GM23338 (cell line): ENCODE results near the gene RCOR3. TPM values are rescaled to one million over a fixed set of nuclear protein-coding genes. Genes with fewer than 3 reads are reported as not detected.

Source experiments
- ATAC-seq: fragments of 200-7000 bp; cut with Tn5 transposase; 3 replicates; pipeline ENCODE4 v1.9.1; 2020
- DNase-seq: peaks from one replicate; pipeline ENCODE4 v3.0.0-alpha.2; 2015; ENCODE audit warnings: low spot score
- H2AFZ ChIP-seq: fragments of 200-600 bp; sonication (generic); 2 replicates; pipeline ENCODE4 v1.8.0; 2016; ENCODE audit warnings: antibody characterized with exemption, mild to moderate bottlenecking, moderate library complexity
- H3F3A ChIP-seq: fragments of 200-600 bp; sonication (generic); replicated peaks from 2 replicates; pipeline ENCODE4 v1.8.0; 2017; ENCODE audit warnings: antibody characterized with exemption, mixed run types, low read depth
- H3K27ac ChIP-seq: fragments of 200-600 bp; sonication (generic); 2 replicates; pipeline ENCODE4 v1.6.1; 2016; ENCODE audit warnings: low read depth
- H3K27me3 ChIP-seq: fragments of 200-600 bp; sonication (generic); 2 replicates; pipeline ENCODE4 v1.8.0; 2016; ENCODE audit warnings: mild to moderate bottlenecking, mixed run types, moderate library complexity; ENCODE audit not compliant: insufficient read depth
- H3K36me3 ChIP-seq: fragments of 200-600 bp; sonication (generic); 2 replicates; pipeline ENCODE4 v1.8.0; 2016; ENCODE audit warnings: mild to moderate bottlenecking; ENCODE audit not compliant: insufficient read depth
- H3K4me1 ChIP-seq: fragments of 200-600 bp; sonication (generic); 2 replicates; pipeline ENCODE4 v1.8.0; 2016; ENCODE audit warnings: mild to moderate bottlenecking, moderate library complexity; ENCODE audit not compliant: insufficient read depth
- H3K4me2 ChIP-seq: fragments of 200-600 bp; sonication (generic); 2 replicates; pipeline ENCODE4 v1.7.1; 2017; ENCODE audit warnings: mixed run types
- H3K4me3 ChIP-seq: fragments of 200-600 bp; sonication (generic); 2 replicates; pipeline ENCODE4 v1.6.1; 2016; ENCODE audit warnings: mixed run types
- H3K79me2 ChIP-seq: fragments of 200-600 bp; sonication (generic); replicated peaks from 2 replicates; pipeline ENCODE4 v1.8.0; 2017; ENCODE audit warnings: mild to moderate bottlenecking; ENCODE audit not compliant: insufficient read depth
- H3K9me2 ChIP-seq: fragments of 200-600 bp; sonication (generic); 2 replicates; pipeline ENCODE4 v1.8.0; 2017; ENCODE audit not compliant: insufficient read depth
- H4K20me1 ChIP-seq: fragments of 200-600 bp; sonication (generic); replicated peaks from 2 replicates; pipeline ENCODE4 v1.8.0; 2017; ENCODE audit warnings: mild to moderate bottlenecking; ENCODE audit not compliant: insufficient read depth
- H3K27ac Mint-ChIP-seq: 2 replicates; pipeline ENCODE4 v1.8.0; 2020; ENCODE audit warnings: inconsistent platforms, mild to moderate bottlenecking, moderate library complexity, mixed read lengths
- H3K27me3 Mint-ChIP-seq: 3 replicates; pipeline ENCODE4 v1.8.0; 2022; ENCODE audit warnings: low read depth, mild to moderate bottlenecking, moderate library complexity, mixed read lengths, inconsistent platforms; ENCODE audit not compliant: insufficient read depth, poor library complexity
- H3K36me3 Mint-ChIP-seq: 3 replicates; pipeline ENCODE4 v1.8.0; 2021; ENCODE audit warnings: low read depth, mild to moderate bottlenecking, inconsistent platforms, moderate library complexity, mixed read lengths
- H3K4me1 Mint-ChIP-seq: 3 replicates; pipeline ENCODE4 v1.8.0; 2020; ENCODE audit warnings: mild to moderate bottlenecking, inconsistent platforms, mixed read lengths
- H3K4me3 Mint-ChIP-seq: 3 replicates; pipeline ENCODE4 v1.8.0; 2021; ENCODE audit warnings: moderate library complexity, mild to moderate bottlenecking, inconsistent platforms, mixed read lengths
- H3K9me3 Mint-ChIP-seq: 3 replicates; pipeline ENCODE4 v1.8.0; 2020; ENCODE audit warnings: moderate library complexity, mild to moderate bottlenecking, inconsistent platforms, mixed read lengths
- CREB1 ChIP-seq: fragments of 250-450 bp; sonication (Bioruptor Pico); IDR thresholded peaks from 2 replicates; pipeline ENCODE4 v1.5.0; 2020; ENCODE audit warnings: low read depth, mild to moderate bottlenecking, moderate library complexity
- CTCF ChIP-seq, 2 experiments: fragments of 200-600 bp in 1 of 2; sonication (generic) in 1 of 2; conservative IDR thresholded peaks; 2 replicates each; pipeline versions ENCODE4 v1.5.1 to v1.6.1; 2016 to 2017; ENCODE audit warnings: antibody characterized with exemption in 2 of 2, low read depth in 2 of 2, mild to moderate bottlenecking in 2 of 2, moderate library complexity in 1 of 2
- ETS1 ChIP-seq: IDR thresholded peaks from 2 replicates; pipeline ENCODE4 v1.6.1; 2016; ENCODE audit warnings: antibody characterized with exemption
- EZH2 ChIP-seq: fragments of 200-600 bp; sonication (generic); IDR thresholded peaks from one replicate; pipeline ENCODE4 v1.8.0; 2017; ENCODE audit warnings: antibody characterized with exemption, mild to moderate bottlenecking, low read depth; ENCODE audit not compliant: unreplicated experiment
- EZH2phosphoT487 ChIP-seq: fragments of 200-600 bp; sonication (generic); IDR thresholded peaks from one replicate; pipeline ENCODE4 v1.8.1; 2018; ENCODE audit warnings: antibody characterized with exemption; ENCODE audit not compliant: unreplicated experiment
- JUNB ChIP-seq: IDR thresholded peaks from one replicate; pipeline ENCODE4 v1.6.1; 2016; ENCODE audit warnings: antibody characterized with exemption; ENCODE audit not compliant: unreplicated experiment
- NANOG ChIP-seq: IDR thresholded peaks from 2 replicates; pipeline ENCODE4 v1.6.1; 2016; ENCODE audit warnings: antibody characterized with exemption, borderline replicate concordance
- POLR2AphosphoS5 ChIP-seq: IDR thresholded peaks from 2 replicates; pipeline ENCODE4 v1.6.1; 2016; ENCODE audit warnings: antibody characterized with exemption, low read depth
- REST ChIP-seq: IDR thresholded peaks from one replicate; pipeline ENCODE4 v1.6.1; 2018; ENCODE audit warnings: antibody characterized with exemption; ENCODE audit not compliant: unreplicated experiment
- STAT1 ChIP-seq: IDR thresholded peaks from one replicate; pipeline ENCODE4 v1.6.1; 2016; ENCODE audit warnings: antibody characterized with exemption; ENCODE audit not compliant: unreplicated experiment
- ZNF114 ChIP-seq: fragments of 250-450 bp; sonication (Bioruptor Pico); IDR thresholded peaks from 2 replicates; pipeline ENCODE4 v1.5.0; 2020; ENCODE audit warnings: mild to moderate bottlenecking, moderate library complexity
- ZNF331 ChIP-seq: fragments of 250-450 bp; sonication (Bioruptor Pico); IDR thresholded peaks from 2 replicates; pipeline ENCODE4 v1.5.0; 2020; ENCODE audit warnings: low read depth, mild to moderate bottlenecking, moderate library complexity
- ZNF462 ChIP-seq: fragments of 250-450 bp; sonication (Bioruptor Pico); IDR thresholded peaks from 2 replicates; pipeline ENCODE4 v1.5.0; 2020; ENCODE audit warnings: mild to moderate bottlenecking, moderate library complexity
- polyA plus RNA-seq: library from polyadenylated mRNA; unstranded; fragments of >200 nt; fragmentation: Nextera tagmentation; extraction: Ambion mirVana; gene quantifications from 2 replicates; pipeline ENCODE4 v1.2.1, GENCODE V29; 2016
- total RNA-seq: library from RNA; depleted of rRNA; stranded (reverse); fragments of >200 nt; shearing (Covaris generic); gene quantifications from 2 replicates; pipeline ENCODE4 v1.2.3, GENCODE V29; 2014

RCOR3 gene
- total and polyA plus RNA-seq, 2 experiments from 2014 or later, result 19.4 to 26.2 TPM

GRCh38 chr1:211332830-211333229, 73.7 kb downstream of the RCOR3 start:
- ATAC-seq (no peak), DNase-seq (no peak)
- H3K4me2 ChIP-seq, result no peak overlapping the region
- H3K9me2 ChIP-seq, result no peaks in the 10 kb centered on the region
- no peak overlapping the region for H3K4me3 ChIP-seq
- H3K4me1 ChIP-seq, result peaks cover 33% of the 10 kb centered on the region
- Mint-ChIP-seq H3K36me3 (peaks cover 9% of the 10 kb centered on the region), H3K4me1 (peaks cover 67% of the 10 kb centered on the region), H3K27me3 (peaks cover 7% of the 10 kb centered on the region), H3K9me3 (no peaks in the 10 kb centered on the region), H3K4me3 (no peak overlapping the region), H3K27ac (no peak overlapping the region)
- TF ChIP-seq ZNF114 (CRISPR knock-in tag), result no peak
- no peak for TF ChIP-seq REST
- no peak for TF ChIP-seq CREB1 (CRISPR knock-in tag)
- TF ChIP-seq CTCF (conservative IDR thresholded peaks at IDR 0.05; ENCODE audit: low read depth in 2 of 2), result no peak
- TF ChIP-seq STAT1, result no peak
- TF ChIP-seq JUNB, result no peak
- no peak for TF ChIP-seq EZH2phosphoT487
- TF ChIP-seq ETS1, result no peak
- TF ChIP-seq NANOG, result no peak
- TF ChIP-seq ZNF462 (CRISPR knock-in tag), result no peak
- TF ChIP-seq EZH2, result no peak
- TF ChIP-seq ZNF331 (CRISPR knock-in tag), result no peak
- no peak for TF ChIP-seq POLR2AphosphoS5
- no peaks in the 10 kb centered on the region for H3F3A ChIP-seq
- H4K20me1 ChIP-seq, result no peaks in the 10 kb centered on the region; the same call in 1 of the 2 replicates
- no peak overlapping the region for H2AFZ ChIP-seq
- H3K27ac ChIP-seq, result no peak overlapping the region
- H3K36me3 ChIP-seq, result no peaks in the 10 kb centered on the region
- H3K27me3 ChIP-seq, result peaks cover 5% of the 10 kb centered on the region
- H3K79me2 ChIP-seq, result peaks cover 80% of the 10 kb centered on the region
